Osteocyte (in vitro differentiated cells): ENCODE data around the gene TGFBRAP1. TPM values are rescaled to one million over a fixed set of nuclear protein-coding genes. Genes with fewer than 3 reads are reported as not detected.
A peak's percentile ranks its signal among the peaks of the same experiment; 100 is the strongest.

Experiments used
- DNase-seq: peaks from one replicate; pipeline ENCODE4 v3.0.0; 2021; ENCODE audit warnings: mixed read lengths; ENCODE audit not compliant: unreplicated experiment; ENCODE audit errors: extremely low spot score
- H3K27ac Mint-ChIP-seq: one replicate; pipeline ENCODE4 v1.8.0; 2021; ENCODE audit warnings: mild to moderate bottlenecking, mixed read lengths; ENCODE audit not compliant: unreplicated experiment
- H3K27me3 Mint-ChIP-seq: one replicate; pipeline ENCODE4 v1.8.0; 2021; ENCODE audit warnings: mixed read lengths; ENCODE audit not compliant: unreplicated experiment
- H3K36me3 Mint-ChIP-seq: one replicate; pipeline ENCODE4 v1.8.0; 2021; ENCODE audit warnings: mixed read lengths; ENCODE audit not compliant: unreplicated experiment
- H3K4me1 Mint-ChIP-seq: one replicate; pipeline ENCODE4 v1.8.0; 2021; ENCODE audit warnings: mixed read lengths; ENCODE audit not compliant: unreplicated experiment
- H3K4me3 Mint-ChIP-seq: one replicate; pipeline ENCODE4 v1.8.0; 2021; ENCODE audit warnings: mild to moderate bottlenecking, moderate library complexity, mixed read lengths; ENCODE audit not compliant: unreplicated experiment
- H3K9me3 Mint-ChIP-seq: one replicate; pipeline ENCODE4 v1.8.0; 2021; ENCODE audit warnings: mixed read lengths; ENCODE audit not compliant: unreplicated experiment
- total RNA-seq: library from RNA; stranded (reverse); gene quantifications from 2 replicates; pipeline ENCODE4 v1.2.1, GENCODE V29; 2021
- TF ChIP-seq, protein P1 (sequence below): fragments of 200-600 bp; sonication (generic); IDR thresholded peaks from 2 replicates; pipeline ENCODE4 v1.5.0; 2021; ENCODE audit warnings: antibody characterized with exemption, mild to moderate bottlenecking, moderate library complexity

TGFBRAP1 gene
- total RNA-seq, 1 donor from 2014 or later: 21.2 TPM

DNA sequence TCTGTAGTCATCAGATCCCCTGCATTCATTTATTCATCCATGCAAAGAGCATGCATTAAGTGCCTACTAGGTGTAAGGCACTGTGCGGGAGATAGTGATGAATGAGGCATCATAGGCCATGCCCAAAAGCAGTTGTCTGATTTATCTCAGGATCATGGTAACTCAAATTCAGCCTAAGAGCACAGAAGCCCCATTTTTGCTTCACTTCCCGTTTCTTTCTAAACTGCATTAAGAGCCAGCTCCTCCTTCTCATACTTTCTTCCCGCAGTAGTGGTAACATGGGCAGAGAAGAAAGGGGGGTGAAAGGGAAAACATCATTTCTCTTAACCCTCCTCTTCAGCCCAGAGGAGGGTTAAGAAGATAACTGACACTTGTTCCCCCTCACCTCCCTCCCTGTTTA is 85.1 kb downstream of the TGFBRAP1 start:
- H3K27ac Mint-ChIP-seq: no peak overlapping the region
- no peak for DNase-seq
- H3K4me3 Mint-ChIP-seq: no peak overlapping the region
- no peaks in the 10 kb centered on the region for H3K27me3 Mint-ChIP-seq
- H3K4me1 Mint-ChIP-seq: peaks cover 3% of the 10 kb centered on the region
- no peaks in the 10 kb centered on the region for H3K9me3 Mint-ChIP-seq
- no peaks in the 10 kb centered on the region for H3K36me3 Mint-ChIP-seq
- TF ChIP-seq, protein P1, sequence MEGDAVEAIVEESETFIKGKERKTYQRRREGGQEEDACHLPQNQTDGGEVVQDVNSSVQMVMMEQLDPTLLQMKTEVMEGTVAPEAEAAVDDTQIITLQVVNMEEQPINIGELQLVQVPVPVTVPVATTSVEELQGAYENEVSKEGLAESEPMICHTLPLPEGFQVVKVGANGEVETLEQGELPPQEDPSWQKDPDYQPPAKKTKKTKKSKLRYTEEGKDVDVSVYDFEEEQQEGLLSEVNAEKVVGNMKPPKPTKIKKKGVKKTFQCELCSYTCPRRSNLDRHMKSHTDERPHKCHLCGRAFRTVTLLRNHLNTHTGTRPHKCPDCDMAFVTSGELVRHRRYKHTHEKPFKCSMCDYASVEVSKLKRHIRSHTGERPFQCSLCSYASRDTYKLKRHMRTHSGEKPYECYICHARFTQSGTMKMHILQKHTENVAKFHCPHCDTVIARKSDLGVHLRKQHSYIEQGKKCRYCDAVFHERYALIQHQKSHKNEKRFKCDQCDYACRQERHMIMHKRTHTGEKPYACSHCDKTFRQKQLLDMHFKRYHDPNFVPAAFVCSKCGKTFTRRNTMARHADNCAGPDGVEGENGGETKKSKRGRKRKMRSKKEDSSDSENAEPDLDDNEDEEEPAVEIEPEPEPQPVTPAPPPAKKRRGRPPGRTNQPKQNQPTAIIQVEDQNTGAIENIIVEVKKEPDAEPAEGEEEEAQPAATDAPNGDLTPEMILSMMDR: no peak

DNA sequence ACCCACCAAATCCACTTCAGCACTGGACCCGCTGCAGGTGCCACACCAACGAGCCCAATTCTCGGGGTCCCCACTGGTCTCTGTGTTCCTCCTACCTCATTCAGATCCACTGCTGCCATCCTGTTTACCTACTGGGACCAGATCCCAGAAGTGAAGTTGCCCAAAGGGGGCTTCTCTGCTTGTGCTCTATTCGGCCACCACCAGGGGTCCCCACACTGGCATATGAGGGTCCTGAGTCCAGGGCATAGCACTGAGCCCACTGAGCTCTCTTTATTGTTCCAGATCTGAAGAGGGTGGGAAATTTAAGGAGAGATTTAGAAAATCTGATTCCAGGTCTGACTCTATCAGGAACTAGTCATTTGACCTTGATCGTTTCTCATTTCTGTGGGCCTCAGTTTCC is 85.6 kb downstream of the TGFBRAP1 start:
- H3K4me3 Mint-ChIP-seq: no peak overlapping the region
- H3K36me3 Mint-ChIP-seq: no peaks in the 10 kb centered on the region
- DNase-seq: no peak
- TF ChIP-seq, protein P1: peak; percentile 34
- H3K27me3 Mint-ChIP-seq: no peaks in the 10 kb centered on the region
- H3K4me1 Mint-ChIP-seq: peaks cover 3% of the 10 kb centered on the region
- no peak overlapping the region for H3K27ac Mint-ChIP-seq
- no peaks in the 10 kb centered on the region for H3K9me3 Mint-ChIP-seq

DNA sequence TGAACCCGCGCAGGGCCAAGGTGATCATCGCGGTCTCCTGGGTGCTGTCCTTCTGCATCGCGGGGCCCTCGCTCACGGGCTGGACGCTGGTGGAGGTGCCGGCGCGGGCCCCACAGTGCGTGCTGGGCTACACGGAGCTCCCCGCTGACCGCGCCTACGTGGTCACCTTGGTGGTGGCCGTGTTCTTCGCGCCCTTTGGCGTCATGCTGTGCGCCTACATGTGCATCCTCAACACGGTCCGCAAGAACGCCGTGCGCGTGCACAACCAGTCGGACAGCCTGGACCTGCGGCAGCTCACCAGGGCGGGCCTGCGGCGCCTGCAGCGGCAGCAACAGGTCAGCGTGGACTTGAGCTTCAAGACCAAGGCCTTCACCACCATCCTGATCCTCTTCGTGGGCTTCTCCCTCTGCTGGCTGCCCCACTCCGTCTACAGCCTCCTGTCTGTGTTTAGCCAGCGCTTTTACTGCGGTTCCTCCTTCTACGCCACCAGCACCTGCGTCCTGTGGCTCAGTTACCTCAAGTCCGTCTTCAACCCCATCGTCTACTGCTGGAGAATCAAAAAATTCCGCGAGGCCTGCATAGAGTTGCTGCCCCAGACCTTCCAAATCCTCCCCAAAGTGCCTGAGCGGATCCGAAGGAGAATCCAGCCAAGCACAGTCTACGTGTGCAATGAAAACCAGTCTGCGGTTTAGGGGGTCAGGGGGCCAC is 87.1 kb downstream of the TGFBRAP1 start:
- Mint-ChIP-seq H3K27ac (no peak overlapping the region), H3K27me3 (no peaks in the 10 kb centered on the region), H3K36me3 (no peaks in the 10 kb centered on the region), H3K4me3 (no peak overlapping the region), H3K4me1 (peaks cover 3% of the 10 kb centered on the region), H3K9me3 (no peaks in the 10 kb centered on the region)
- no peak for DNase-seq
- TF ChIP-seq, protein P1: no peak

DNA sequence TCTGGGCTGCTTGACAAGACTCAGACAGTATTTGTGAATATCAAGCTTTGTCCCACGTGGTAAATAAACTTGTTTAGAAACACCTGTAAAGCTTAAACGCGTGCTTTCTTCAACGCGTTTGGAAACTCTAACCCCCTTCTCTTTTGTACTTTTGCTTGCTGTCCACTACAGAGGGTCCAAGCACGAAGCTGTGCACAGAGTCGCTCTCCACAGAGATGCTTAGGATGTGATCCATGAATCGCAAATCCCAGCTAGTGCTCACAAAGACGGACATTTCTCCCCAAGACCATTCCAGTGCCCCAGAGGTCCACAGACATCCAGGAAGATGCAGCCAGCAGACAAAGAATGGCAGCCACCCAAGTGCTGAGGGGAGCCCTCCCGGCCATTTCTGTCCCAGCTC is 88.1 kb downstream of the TGFBRAP1 start, which contains the start of gene GPR45:
TSS of gene GPR45 (plus strand) at position 301 of the 400 bp plus-strand sequence. CDS start 116 bp downstream, outside the sequence.
- Mint-ChIP-seq H3K27ac (no peak within 1 kb of the TSS), H3K27me3 (no peaks in the 10 kb centered on the region), H3K9me3 (no peaks in the 10 kb centered on the region), H3K36me3 (no peaks in the 10 kb centered on the region), H3K4me3 (no peak within 1 kb of the TSS), H3K4me1 (peaks cover 3% of the 10 kb centered on the region)
- no peak for DNase-seq
- TF ChIP-seq, protein P1: no peak

DNA sequence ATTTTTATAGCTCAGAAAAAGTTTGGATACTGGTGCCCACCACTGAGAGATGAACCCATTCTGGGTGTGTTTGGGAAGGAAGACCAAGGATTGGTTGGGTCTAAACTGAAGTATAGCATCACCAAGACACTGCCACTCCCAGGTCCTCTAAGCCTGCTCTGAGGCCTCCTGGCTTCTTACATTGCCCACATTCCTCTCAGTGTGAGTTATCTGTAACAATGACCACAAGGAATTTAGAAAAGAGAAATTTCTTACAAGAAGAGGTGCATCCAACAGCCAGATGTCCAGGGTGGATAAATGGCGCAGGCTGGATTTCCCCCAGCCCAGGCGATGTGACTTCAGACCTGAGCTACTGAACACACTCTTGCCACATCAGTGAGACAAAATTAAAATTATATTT is 89.6 kb downstream of the TGFBRAP1 start:
- TF ChIP-seq, protein P1: no peak
- Mint-ChIP-seq H3K4me3 (no peak overlapping the region), H3K9me3 (no peaks in the 10 kb centered on the region), H3K4me1 (peaks cover 3% of the 10 kb centered on the region), H3K27ac (peak overlapping the region; percentile 27), H3K27me3 (no peaks in the 10 kb centered on the region), H3K36me3 (no peaks in the 10 kb centered on the region)
- no peak for DNase-seq
